HepG2 (cell line): ENCODE results near the gene SPATA13. TPM values are rescaled to one million over a fixed set of nuclear protein-coding genes. Genes with fewer than 3 reads are reported as not detected.

Experiments
- ATAC-seq: fragments of 200-7000 bp; cut with Tn5 transposase; 3 replicates; pipeline ENCODE4 v1.9.1; 2020; ENCODE audit warnings: mild to moderate bottlenecking, moderate library complexity
- BruUV-seq: library from RNA; stranded (reverse); fragments of 400-500 nt; replicated peaks from 2 replicates; lab custom pipeline; 2021; lab: Mats Ljungman, UMichigan
- CTCF ChIA-PET: fragments of 300-600 bp; formaldehyde crosslinking; extraction: SDS; loops from one replicate; lab custom pipeline; 2021; ENCODE audit warnings: low total read pairs, inconsistent platforms, low intra/inter-chr PET ratio; lab: Yijun Ruan, JAX
- POLR2A ChIA-PET: fragments of 350-600 bp; sonication (Branson Sonifier 250); formaldehyde crosslinking; loops from one replicate; lab custom pipeline; 2020; ENCODE audit warnings: antibody characterized with exemption, inconsistent platforms; lab: Yijun Ruan, JAX
- DNase-seq: peaks from one replicate; pipeline ENCODE4 v3.0.0-alpha.2; 2015; ENCODE audit warnings: low spot score
- FAIRE-seq: peaks from 3 replicates; lab custom pipeline; 2011; peaks lifted over from hg19 to GRCh38; lab: Jason Lieb, UNC
- H2AFZ ChIP-seq: one replicate; pipeline ENCODE4 v1.6.1; 2011; ENCODE audit warnings: low read length, inconsistent platforms
- H3K27ac ChIP-seq: fragments of 300-600 bp; 3 replicates; pipeline ENCODE4 v1.8.0; 2011; ENCODE audit warnings: mixed run types, mild to moderate bottlenecking, mixed read lengths, low read length, inconsistent platforms; ENCODE audit not compliant: insufficient read depth; ENCODE audit errors: extremely low read length
- H3K27me3 ChIP-seq, 2 experiments: fragments of 200-600 bp in 1 of 2; 2 replicates in 1 of 2; 3 replicates in 1 of 2; pipeline versions ENCODE4 v1.6.0 to v1.8.0; 2011; ENCODE audit warnings: low read length in 2 of 2, mild to moderate bottlenecking in 2 of 2, moderate library complexity in 2 of 2, inconsistent platforms in 1 of 2; ENCODE audit not compliant: insufficient read depth in 2 of 2, control insufficient read depth in 1 of 2
- H3K36me3 ChIP-seq, 2 experiments: fragments of 200-600 bp in 1 of 2; replicated peaks in 1 of 2; 2 replicates in 1 of 2; 3 replicates in 1 of 2; pipeline versions ENCODE4 v1.5.1 to v1.8.0; 2011; ENCODE audit warnings: low read length in 2 of 2, inconsistent platforms in 1 of 2; ENCODE audit not compliant: insufficient read depth in 2 of 2, control insufficient read depth in 1 of 2
- H3K4me1 ChIP-seq: 2 replicates; pipeline ENCODE4 v1.5.1; 2012; ENCODE audit warnings: low read length, inconsistent platforms; ENCODE audit not compliant: insufficient read depth
- H3K4me2 ChIP-seq: 2 replicates; pipeline ENCODE4 v1.6.0; 2011; ENCODE audit warnings: low read depth, low read length, inconsistent platforms
- H3K4me3 ChIP-seq, 3 experiments: fragments of 200-600 bp in 1 of 3; sonication (generic), shearing (Covaris generic) in 1 of 3; replicated peaks in 1 of 3; 2 replicates each; pipeline ENCODE4 v1.5.1; 2011 to 2016; ENCODE audit warnings: low read length in 3 of 3, inconsistent platforms in 2 of 3, low read depth in 2 of 3, mild to moderate bottlenecking in 2 of 3, control low read depth in 1 of 3, mixed read lengths in 1 of 3; ENCODE audit not compliant: insufficient read depth in 1 of 3
- H3K79me2 ChIP-seq: one replicate; pipeline ENCODE4 v1.6.1; 2011; ENCODE audit warnings: low read length, inconsistent platforms; ENCODE audit not compliant: insufficient read depth
- H3K9ac ChIP-seq: 2 replicates; pipeline ENCODE4 v1.6.0; 2011; ENCODE audit warnings: mild to moderate bottlenecking, low read depth, low read length, inconsistent platforms; ENCODE audit not compliant: insufficient read depth
- H3K9me3 ChIP-seq: 2 replicates; pipeline ENCODE4 v1.5.1; 2012; ENCODE audit warnings: mild to moderate bottlenecking, low read length
- H4K20me1 ChIP-seq: 2 replicates; pipeline ENCODE4 v1.6.0; 2011; ENCODE audit warnings: inconsistent platforms, mild to moderate bottlenecking, low read length, moderate library complexity; ENCODE audit not compliant: insufficient read depth
- ELF4 ChIP-seq: sonication (generic); formaldehyde crosslinking; IDR thresholded peaks from 2 replicates; pipeline ENCODE4 v1.5.0; 2020; ENCODE audit warnings: missing genetic modification reagents, mild to moderate bottlenecking, moderate library complexity, borderline replicate concordance
- FOXA1 ChIP-seq, 2 experiments: fragments of 450-650 bp in 1 of 2; sonication (generic) in 1 of 2; formaldehyde crosslinking in 1 of 2; IDR thresholded peaks; 2 replicates each; pipeline versions ENCODE4 v1.4.0 to v1.6.1; 2016 to 2020; ENCODE audit warnings: missing genetic modification reagents in 1 of 2
- FOXA3 ChIP-seq: IDR thresholded peaks from 2 replicates; pipeline ENCODE4 v1.6.1; 2016; ENCODE audit warnings: missing genetic modification reagents, missing compliant biosample characterization
- ZBTB7A ChIP-seq: sonication (generic); formaldehyde crosslinking; IDR thresholded peaks from 2 replicates; pipeline ENCODE4 v1.8.0; 2022; ENCODE audit warnings: mild to moderate bottlenecking, missing genetic modification reagents
- ZNF687 ChIP-seq: sonication (generic); formaldehyde crosslinking; IDR thresholded peaks from 2 replicates; pipeline ENCODE4 v1.5.1; 2020; ENCODE audit warnings: mild to moderate bottlenecking, missing genetic modification reagents, moderate library complexity
- whole genome bisulfite sequencing: methylation state at CpG from one replicate; pipeline ENCODE4 v1.1.6; 2017; ENCODE audit warnings: low lambda C conversion rate; 5-methylcytosine and 5-hydroxymethylcytosine counted together
- in situ Hi-C: cut with HindIII; loops from 2 replicates; pipeline ENCODE4 v1.10.0; 2017; ENCODE audit warnings: low pct_unique_long_range_greater_than_20kb; ENCODE audit not compliant: extremely low pct_ligation_motif_present
- intact Hi-C: fragments of 100-400 bp; cut with micrococcal nuclease; formaldehyde crosslinking; loops from one replicate; pipeline ENCODE4 v1.10.0; 2022; ENCODE audit not compliant: unreplicated experiment
- polyA plus RNA-seq, 8 experiments: library from polyadenylated mRNA; depleted of rRNA in 3 of 8; stranded (reverse) in 7 of 8; unstranded in 1 of 8; fragments of >200 nt; fragmentation: Illumina TruSeq in 4 of 8; extraction: Trizol in 4 of 8; gene quantifications; 2 replicates each; pipeline versions ENCODE4 v1.2.1 to v1.2.3, GENCODE V29; 2011 to 2016; ENCODE audit warnings: low read depth in 4 of 8, missing spikeins in 1 of 8, mixed read lengths in 1 of 8; ENCODE audit not compliant: insufficient read depth in 1 of 8
- total RNA-seq, 5 experiments: library from RNA; depleted of rRNA; stranded (reverse); fragments of >200 nt; fragmentation: Illumina TruSeq; extraction: Trizol; gene quantifications; 2 replicates each; pipeline ENCODE4 v1.2.3, GENCODE V29; 2016; ENCODE audit warnings: low read depth in 1 of 5
- TF ChIP-seq, protein P1 (sequence below): sonication (generic); formaldehyde crosslinking; IDR thresholded peaks from 2 replicates; pipeline ENCODE4 v1.5.0; 2020; ENCODE audit warnings: missing genetic modification reagents

SPATA13 gene
- total and polyA plus RNA-seq, 2 of the 13 experiments (the other 11 are each of a cell fraction or from before 2014, with no cell fraction given), result 11.3 to 14.2 TPM

GRCh38 chr13:24307211-24308067 lies 146.9 kb downstream of the SPATA13 start:
- WGBS, result 76% methylated on average over 18 of the region's 27 CpGs
- no peak overlapping the region for H3K27ac ChIP-seq
- no peaks in the 10 kb centered on the region for H3K79me2 ChIP-seq
- H3K9ac ChIP-seq, result no peak overlapping the region
- H3K36me3 ChIP-seq, result peaks cover 8 to 21% of the 10 kb centered on the region in 2 experiments; a peak in 4 of 5 replicates
- TF ChIP-seq FOXA3 (CRISPR knock-in tag) (peak; percentile 36; the same call in 1 of the 2 replicates), ZBTB7A (CRISPR knock-in tag) (no peak), FOXA1 (IDR thresholded peaks at IDR 0.05) (no peak), FOXA1 (CRISPR knock-in tag; IDR thresholded peaks at IDR 0.05) (peak; percentile 69), ELF4 (CRISPR knock-in tag) (no peak), ZNF687 (CRISPR knock-in tag) (0 out of 2 replicates have a peak, but pooled peaks have one; percentile 2)
- TF ChIP-seq, protein P1, sequence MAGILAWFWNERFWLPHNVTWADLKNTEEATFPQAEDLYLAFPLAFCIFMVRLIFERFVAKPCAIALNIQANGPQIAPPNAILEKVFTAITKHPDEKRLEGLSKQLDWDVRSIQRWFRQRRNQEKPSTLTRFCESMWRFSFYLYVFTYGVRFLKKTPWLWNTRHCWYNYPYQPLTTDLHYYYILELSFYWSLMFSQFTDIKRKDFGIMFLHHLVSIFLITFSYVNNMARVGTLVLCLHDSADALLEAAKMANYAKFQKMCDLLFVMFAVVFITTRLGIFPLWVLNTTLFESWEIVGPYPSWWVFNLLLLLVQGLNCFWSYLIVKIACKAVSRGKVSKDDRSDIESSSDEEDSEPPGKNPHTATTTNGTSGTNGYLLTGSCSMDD (CRISPR knock-in tag), result no peak
- DNase-seq (peak; percentile 17), FAIRE-seq (no peak), ATAC-seq (peak; percentile 70)
- no peak overlapping the region for H3K4me2 ChIP-seq
- in situ Hi-C loops (no loop called here), intact Hi-C loops (no loop called here)
- ChIA-PET CTCF (no interaction called here), POLR2A (no interaction called here)
- H2AFZ ChIP-seq, result no peak overlapping the region
- H3K9me3 ChIP-seq, result no peaks in the 10 kb centered on the region
- H3K4me1 ChIP-seq, result peaks cover 8% of the 10 kb centered on the region
- no TSS peak for BruUV-seq
- no peaks in the 10 kb centered on the region for H4K20me1 ChIP-seq
- no peak overlapping the region for H3K4me3 ChIP-seq
- H3K27me3 ChIP-seq, result no peaks in the 10 kb centered on the region
